HEK293 (cell line): ENCODE measurements around the gene PCNA.

ENCODE experiments used
- CTCF ChIA-PET: fragments of 350-600 bp; formaldehyde crosslinking; extraction: SDS; loops from one replicate; lab custom pipeline; 2021; ENCODE audit warnings: antibody characterized with exemption; lab: Yijun Ruan, JAX
- POLR2A ChIA-PET: fragments of 300-600 bp; formaldehyde crosslinking; extraction: SDS; loops from one replicate; lab custom pipeline; 2020; ENCODE audit warnings: antibody characterized with exemption, inconsistent platforms; lab: Yijun Ruan, JAX
- H3K27ac ChIP-seq: fragments of 200-500 bp; sonication (Bioruptor generic); 2 replicates; pipeline ENCODE4 v1.5.1; 2014; ENCODE audit warnings: low read depth, low read length, control low read depth, inconsistent platforms; ENCODE audit errors: extremely low read depth
- H3K36me3 ChIP-seq, 2 experiments: fragments of 200-500 bp in 1 of 2; sonication (Bioruptor generic) in 1 of 2; 1 replicate in 1 of 2; 2 replicates in 1 of 2; pipeline ENCODE4 v1.5.1; 2014 to 2017; ENCODE audit warnings: inconsistent platforms in 2 of 2, low read length in 2 of 2; ENCODE audit not compliant: control insufficient read depth in 2 of 2, insufficient read depth in 1 of 2
- H3K4me1 ChIP-seq: fragments of 200-500 bp; sonication (Bioruptor generic); 2 replicates; pipeline ENCODE4 v1.5.1; 2014; ENCODE audit warnings: mild to moderate bottlenecking, low read length, inconsistent platforms; ENCODE audit not compliant: control insufficient read depth, insufficient read depth
- H3K4me3 ChIP-seq: 2 replicates; pipeline ENCODE4 v1.5.1; 2011; ENCODE audit warnings: low read depth, mild to moderate bottlenecking, control low read depth, low read length, moderate library complexity
- H3K9me3 ChIP-seq: fragments of 200-500 bp; sonication (Bioruptor generic); 2 replicates; pipeline ENCODE4 v1.5.1; 2014; ENCODE audit warnings: low read depth, low read length, inconsistent platforms; ENCODE audit not compliant: control insufficient read depth, insufficient read depth
- BCL11B ChIP-seq: fragments of 450-650 bp; formaldehyde crosslinking; IDR thresholded peaks from 2 replicates; pipeline ENCODE4 v1.5.1; 2016; ENCODE audit warnings: low read depth, missing biosample characterization, missing genetic modification characterization
- GFI1B ChIP-seq: fragments of 450-650 bp; formaldehyde crosslinking; IDR thresholded peaks from 2 replicates; pipeline ENCODE4 v1.5.1; 2016; ENCODE audit warnings: missing biosample characterization, missing genetic modification characterization
- GLI2 ChIP-seq: fragments of 450-650 bp; formaldehyde crosslinking; IDR thresholded peaks from 2 replicates; pipeline ENCODE4; 2017; ENCODE audit warnings: missing biosample characterization, missing genetic modification characterization, low read depth, borderline replicate concordance
- GLIS1 ChIP-seq: fragments of 450-650 bp; formaldehyde crosslinking; IDR thresholded peaks from 2 replicates; pipeline ENCODE4 v1.5.1; 2016; ENCODE audit warnings: missing biosample characterization, missing genetic modification characterization
- KLF1 ChIP-seq: fragments of 450-650 bp; formaldehyde crosslinking; IDR thresholded peaks from 2 replicates; pipeline ENCODE4 v1.5.1; 2016; ENCODE audit warnings: missing biosample characterization, missing genetic modification characterization
- KLF8 ChIP-seq: fragments of 450-650 bp; formaldehyde crosslinking; IDR thresholded peaks from 2 replicates; pipeline ENCODE4 v1.5.1; 2016; ENCODE audit warnings: missing biosample characterization, missing genetic modification characterization
- KLF9 ChIP-seq: fragments of 450-650 bp; formaldehyde crosslinking; IDR thresholded peaks from 2 replicates; pipeline ENCODE4 v1.5.1; 2016; ENCODE audit warnings: missing biosample characterization, missing genetic modification characterization, low read depth
- RBAK ChIP-seq: fragments of 450-650 bp; formaldehyde crosslinking; IDR thresholded peaks from 2 replicates; pipeline ENCODE4 v1.5.1; 2016; ENCODE audit warnings: missing biosample characterization, missing genetic modification characterization
- SP3 ChIP-seq: fragments of 450-650 bp; formaldehyde crosslinking; IDR thresholded peaks from 2 replicates; pipeline ENCODE4 v1.5.1; 2016; ENCODE audit warnings: missing biosample characterization, missing genetic modification characterization
- TCF7L2 ChIP-seq: IDR thresholded peaks from 2 replicates; pipeline ENCODE4 v1.6.1; 2011; ENCODE audit warnings: low read depth, mild to moderate bottlenecking, inconsistent platforms, low read length, moderate library complexity, borderline replicate concordance
- ZFHX2 ChIP-seq: fragments of 450-650 bp; formaldehyde crosslinking; conservative IDR thresholded peaks from 2 replicates; pipeline ENCODE4 v1.5.1; 2016; ENCODE audit warnings: missing biosample characterization, missing genetic modification characterization
- ZNF132 ChIP-seq: fragments of 450-650 bp; formaldehyde crosslinking; IDR thresholded peaks from 2 replicates; pipeline ENCODE4 v1.5.1; 2017; ENCODE audit warnings: missing biosample characterization, missing genetic modification characterization, borderline replicate concordance
- ZNF174 ChIP-seq: fragments of 450-650 bp; formaldehyde crosslinking; IDR thresholded peaks from 2 replicates; pipeline ENCODE4 v1.5.0; 2017; ENCODE audit warnings: missing biosample characterization, mild to moderate bottlenecking, missing genetic modification characterization
- ZNF19 ChIP-seq: fragments of 450-650 bp; formaldehyde crosslinking; IDR thresholded peaks from 2 replicates; pipeline ENCODE4; 2016; ENCODE audit warnings: missing biosample characterization, missing genetic modification characterization, low read depth
- ZNF221 ChIP-seq: fragments of 450-650 bp; formaldehyde crosslinking; IDR thresholded peaks from 2 replicates; pipeline ENCODE4 v1.5.1; 2017; ENCODE audit warnings: missing biosample characterization, missing genetic modification characterization, borderline replicate concordance
- ZNF223 ChIP-seq: fragments of 450-650 bp; formaldehyde crosslinking; IDR thresholded peaks from 2 replicates; pipeline ENCODE4 v1.5.1; 2016; ENCODE audit warnings: missing biosample characterization, missing genetic modification characterization
- ZNF248 ChIP-seq: fragments of 450-650 bp; formaldehyde crosslinking; IDR thresholded peaks from 2 replicates; pipeline ENCODE4 v1.5.1; 2017; ENCODE audit warnings: missing biosample characterization, missing genetic modification characterization
- ZNF48 ChIP-seq: fragments of 450-650 bp; formaldehyde crosslinking; IDR thresholded peaks from 2 replicates; pipeline ENCODE4 v1.5.1; 2016; ENCODE audit warnings: missing biosample characterization, missing genetic modification characterization
- ZNF530 ChIP-seq: fragments of 450-650 bp; formaldehyde crosslinking; IDR thresholded peaks from 2 replicates; pipeline ENCODE4 v1.5.1; 2016; ENCODE audit warnings: low read depth, missing biosample characterization, missing genetic modification characterization
- ZNF596 ChIP-seq: fragments of 450-650 bp; IDR thresholded peaks from 2 replicates; pipeline ENCODE4 v1.5.0; 2018; ENCODE audit warnings: missing biosample characterization, mild to moderate bottlenecking, missing genetic modification characterization, moderate library complexity
- ZNF610 ChIP-seq: fragments of 450-650 bp; formaldehyde crosslinking; IDR thresholded peaks from 2 replicates; pipeline ENCODE4 v1.5.1; 2016; ENCODE audit warnings: missing biosample characterization, missing genetic modification characterization, borderline replicate concordance
- ZNF621 ChIP-seq: fragments of 450-650 bp; formaldehyde crosslinking; IDR thresholded peaks from 2 replicates; pipeline ENCODE4 v1.5.1; 2017; ENCODE audit warnings: missing biosample characterization, missing genetic modification characterization
- ZNF837 ChIP-seq: fragments of 450-650 bp; formaldehyde crosslinking; IDR thresholded peaks from 2 replicates; pipeline ENCODE4 v1.5.1; 2016; ENCODE audit warnings: missing biosample characterization, missing genetic modification characterization
- ZSCAN16 ChIP-seq: fragments of 450-650 bp; formaldehyde crosslinking; IDR thresholded peaks from 2 replicates; pipeline ENCODE4 v1.5.1; 2016; ENCODE audit warnings: missing biosample characterization, missing genetic modification characterization
- TF ChIP-seq, protein P1 (sequence below): fragments of 450-650 bp; formaldehyde crosslinking; IDR thresholded peaks from 2 replicates; pipeline ENCODE4 v1.5.1; 2016; ENCODE audit warnings: missing biosample characterization, missing genetic modification characterization
- TF ChIP-seq, protein P2 (sequence below): fragments of 450-650 bp; IDR thresholded peaks from 2 replicates; pipeline ENCODE4 v1.5.1; 2018; ENCODE audit warnings: missing biosample characterization, mild to moderate bottlenecking, missing genetic modification characterization
- TF ChIP-seq, protein P3 (sequence below): fragments of 450-650 bp; formaldehyde crosslinking; IDR thresholded peaks from 2 replicates; pipeline ENCODE4 v1.5.1; 2016; ENCODE audit warnings: missing biosample characterization, missing genetic modification characterization
- TF ChIP-seq, protein P4 (sequence below): fragments of 450-650 bp; formaldehyde crosslinking; IDR thresholded peaks from 2 replicates; pipeline ENCODE4 v1.5.1; 2016; ENCODE audit warnings: missing biosample characterization, missing genetic modification characterization
- TF ChIP-seq, protein P5 (sequence below): fragments of 450-650 bp; formaldehyde crosslinking; IDR thresholded peaks from 2 replicates; pipeline ENCODE4 v1.5.1; 2016; ENCODE audit warnings: missing biosample characterization, missing genetic modification characterization

Gene PCNA

DNA sequence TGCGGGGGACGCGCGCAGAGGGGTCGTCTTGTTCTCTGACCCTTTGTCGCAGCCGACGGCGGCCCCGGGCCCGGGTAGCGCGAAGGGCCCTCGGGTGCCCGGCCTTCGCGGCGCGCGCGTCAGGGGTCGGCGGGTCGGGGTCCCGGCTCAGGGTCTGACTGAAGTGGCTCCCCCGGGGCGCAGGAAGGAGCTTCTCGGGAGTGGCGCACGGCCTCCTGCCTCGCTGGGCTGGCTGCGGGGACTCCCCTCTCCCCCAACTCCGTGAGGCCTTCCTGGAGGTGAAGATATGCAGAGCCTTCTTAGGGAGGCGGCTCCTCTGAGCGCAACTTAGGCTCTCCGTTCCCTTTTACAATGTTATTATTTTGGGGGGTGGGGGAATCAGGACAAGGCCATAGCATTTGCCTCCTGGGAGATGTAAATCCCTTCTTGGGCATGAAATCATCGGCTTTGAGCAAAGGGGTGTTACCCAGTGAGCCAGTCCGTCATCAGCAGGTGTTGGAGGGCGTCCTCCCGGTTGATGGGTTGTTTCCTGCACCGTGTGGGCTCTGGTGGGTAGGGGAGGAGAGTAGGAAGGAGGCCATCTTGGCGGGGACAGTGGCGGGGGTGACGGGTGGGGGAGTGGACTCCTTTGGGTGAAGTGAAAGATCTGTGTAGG, 7.6 kb upstream of the PCNA start:
- Histone ChIP-seq H3K9me3 (no peaks in the 10 kb centered on the region), H3K4me3 (peak overlapping the region; percentile 93), H3K36me3 (peaks cover 0 to 7% of the 10 kb centered on the region in 2 experiments; a peak in 1 of 3 replicates), H3K27ac (peak overlapping the region; percentile 96), H3K4me1 (peaks cover 7% of the 10 kb centered on the region)
- ChIA-PET POLR2A (interaction anchor here (0.6 to 2.1 kb wide), 19 partner anchors 10 to 1250 kb away, joined by 3 to 26 read pairs (median 3); no protein-coding TSS in a partner anchor), CTCF (interaction anchor here (0.6 to 3.5 kb wide), 23 partner anchors 13 to 592 kb away, joined by 3 to 160 read pairs (median 6); no protein-coding TSS in a partner anchor)
- TF ChIP-seq ZFHX2 (peak; percentile 90), KLF9 (tag by site-specific recombination) (peak; percentile 50; the same call in 1 of the 2 replicates), ZNF132 (tag by site-specific recombination) (no peak), ZNF621 (tag by site-specific recombination) (no peak), GLIS1 (peak; percentile 95), ZNF174 (tag by site-specific recombination) (no peak), GFI1B (no peak), ZNF48 (tag by site-specific recombination) (no peak), SP3 (tag by site-specific recombination) (peak; percentile 64; the same call in 1 of the 2 replicates), GLI2 (no peak), ZSCAN16 (tag by site-specific recombination) (no peak), RBAK (no peak), ZNF530 (tag by site-specific recombination) (no peak), ZNF596 (tag by site-specific recombination) (no peak), ZNF610 (no peak), TCF7L2 (no peak), KLF1 (tag by site-specific recombination) (peak; percentile 88), ZNF19 (tag by site-specific recombination) (no peak), KLF8 (tag by site-specific recombination) (peak; percentile 61; the same call in 1 of the 2 replicates), ZNF248 (tag by site-specific recombination) (no peak), BCL11B (tag by site-specific recombination) (no peak), ZNF837 (tag by site-specific recombination) (no peak), ZNF221 (tag by site-specific recombination) (no peak), ZNF223 (tag by site-specific recombination) (no peak)
- TF ChIP-seq, protein P1, sequence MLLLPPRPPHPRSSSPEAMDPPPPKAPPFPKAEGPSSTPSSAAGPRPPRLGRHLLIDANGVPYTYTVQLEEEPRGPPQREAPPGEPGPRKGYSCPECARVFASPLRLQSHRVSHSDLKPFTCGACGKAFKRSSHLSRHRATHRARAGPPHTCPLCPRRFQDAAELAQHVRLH (tag by site-specific recombination), result 0 out of 2 replicates have a peak, but pooled peaks have one; percentile 26
- TF ChIP-seq, protein P2, sequence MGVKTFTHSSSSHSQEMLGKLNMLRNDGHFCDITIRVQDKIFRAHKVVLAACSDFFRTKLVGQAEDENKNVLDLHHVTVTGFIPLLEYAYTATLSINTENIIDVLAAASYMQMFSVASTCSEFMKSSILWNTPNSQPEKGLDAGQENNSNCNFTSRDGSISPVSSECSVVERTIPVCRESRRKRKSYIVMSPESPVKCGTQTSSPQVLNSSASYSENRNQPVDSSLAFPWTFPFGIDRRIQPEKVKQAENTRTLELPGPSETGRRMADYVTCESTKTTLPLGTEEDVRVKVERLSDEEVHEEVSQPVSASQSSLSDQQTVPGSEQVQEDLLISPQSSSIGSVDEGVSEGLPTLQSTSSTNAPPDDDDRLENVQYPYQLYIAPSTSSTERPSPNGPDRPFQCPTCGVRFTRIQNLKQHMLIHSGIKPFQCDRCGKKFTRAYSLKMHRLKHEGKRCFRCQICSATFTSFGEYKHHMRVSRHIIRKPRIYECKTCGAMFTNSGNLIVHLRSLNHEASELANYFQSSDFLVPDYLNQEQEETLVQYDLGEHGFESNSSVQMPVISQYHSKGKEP (tag by site-specific recombination), result no peak
- TF ChIP-seq, protein P3, sequence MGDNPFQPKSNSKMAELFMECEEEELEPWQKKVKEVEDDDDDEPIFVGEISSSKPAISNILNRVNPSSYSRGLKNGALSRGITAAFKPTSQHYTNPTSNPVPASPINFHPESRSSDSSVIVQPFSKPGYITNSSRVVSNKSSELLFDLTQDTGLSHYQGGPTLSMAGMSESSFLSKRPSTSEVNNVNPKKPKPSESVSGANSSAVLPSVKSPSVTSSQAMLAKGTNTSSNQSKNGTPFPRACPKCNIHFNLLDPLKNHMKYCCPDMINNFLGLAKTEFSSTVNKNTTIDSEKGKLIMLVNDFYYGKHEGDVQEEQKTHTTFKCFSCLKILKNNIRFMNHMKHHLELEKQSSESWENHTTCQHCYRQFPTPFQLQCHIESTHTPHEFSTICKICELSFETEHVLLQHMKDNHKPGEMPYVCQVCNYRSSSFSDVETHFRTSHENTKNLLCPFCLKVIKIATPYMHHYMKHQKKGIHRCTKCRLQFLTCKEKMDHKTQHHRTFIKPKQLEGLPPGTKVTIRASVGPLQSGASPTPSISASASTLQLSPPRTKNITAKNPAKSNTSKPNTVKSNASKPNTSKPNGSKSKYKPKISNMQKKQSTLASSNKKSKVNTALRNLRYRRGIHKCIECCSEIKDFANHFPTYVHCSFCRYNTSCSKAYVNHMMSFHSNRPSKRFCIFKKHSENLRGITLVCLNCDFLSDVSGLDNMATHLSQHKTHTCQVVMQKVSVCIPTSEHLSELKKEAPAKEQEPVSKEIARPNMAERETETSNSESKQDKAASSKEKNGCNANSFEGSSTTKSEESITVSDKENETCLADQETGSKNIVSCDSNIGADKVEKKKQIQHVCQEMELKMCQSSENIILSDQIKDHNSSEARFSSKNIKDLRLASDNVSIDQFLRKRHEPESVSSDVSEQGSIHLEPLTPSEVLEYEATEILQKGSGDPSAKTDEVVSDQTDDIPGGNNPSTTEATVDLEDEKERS (tag by site-specific recombination), result no peak
- TF ChIP-seq, protein P4, sequence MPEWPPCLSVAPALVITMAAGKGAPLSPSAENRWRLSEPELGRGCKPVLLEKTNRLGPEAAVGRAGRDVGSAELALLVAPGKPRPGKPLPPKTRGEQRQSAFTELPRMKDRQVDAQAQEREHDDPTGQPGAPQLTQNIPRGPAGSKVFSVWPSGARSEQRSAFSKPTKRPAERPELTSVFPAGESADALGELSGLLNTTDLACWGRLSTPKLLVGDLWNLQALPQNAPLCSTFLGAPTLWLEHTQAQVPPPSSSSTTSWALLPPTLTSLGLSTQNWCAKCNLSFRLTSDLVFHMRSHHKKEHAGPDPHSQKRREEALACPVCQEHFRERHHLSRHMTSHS (tag by site-specific recombination), result no peak
- TF ChIP-seq, protein P5, sequence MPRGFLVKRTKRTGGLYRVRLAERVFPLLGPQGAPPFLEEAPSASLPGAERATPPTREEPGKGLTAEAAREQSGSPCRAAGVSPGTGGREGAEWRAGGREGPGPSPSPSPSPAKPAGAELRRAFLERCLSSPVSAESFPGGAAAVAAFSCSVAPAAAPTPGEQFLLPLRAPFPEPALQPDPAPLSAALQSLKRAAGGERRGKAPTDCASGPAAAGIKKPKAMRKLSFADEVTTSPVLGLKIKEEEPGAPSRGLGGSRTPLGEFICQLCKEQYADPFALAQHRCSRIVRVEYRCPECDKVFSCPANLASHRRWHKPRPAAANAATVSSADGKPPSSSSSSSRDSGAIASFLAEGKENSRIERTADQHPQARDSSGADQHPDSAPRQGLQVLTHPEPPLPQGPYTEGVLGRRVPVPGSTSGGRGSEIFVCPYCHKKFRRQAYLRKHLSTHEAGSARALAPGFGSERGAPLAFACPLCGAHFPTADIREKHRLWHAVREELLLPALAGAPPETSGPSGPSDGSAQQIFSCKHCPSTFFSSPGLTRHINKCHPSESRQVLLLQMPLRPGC, result no peak
